ENCODE measurements around the gene MED10.

DNA sequence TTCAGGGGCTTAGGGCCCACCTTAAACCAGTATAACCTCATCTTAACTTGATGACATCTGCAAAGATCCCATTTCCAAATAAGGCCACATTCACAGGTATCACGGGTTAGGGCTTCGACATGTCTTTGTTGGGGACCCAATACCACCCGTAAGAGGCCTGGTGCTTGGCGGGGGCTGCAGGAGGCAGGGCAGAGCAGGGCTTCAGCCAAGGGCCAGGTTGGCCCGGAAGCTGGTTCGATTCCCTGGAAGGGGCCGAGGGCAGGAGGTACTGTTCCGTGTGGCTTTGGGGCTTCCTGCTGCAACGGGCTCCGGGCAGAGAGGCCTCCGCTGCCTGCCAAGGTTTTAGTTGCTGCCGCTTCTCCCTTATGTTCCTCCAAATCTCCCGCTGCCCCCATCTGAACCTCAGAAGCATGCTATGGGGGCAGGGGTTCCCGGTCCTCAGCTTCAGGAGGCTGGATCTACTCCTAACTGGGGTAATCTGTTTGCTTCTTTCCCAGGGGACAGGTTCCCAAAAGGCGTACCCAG is 29.8 kb downstream of the MED10 start:
- TF ChIP-seq, protein P1, sequence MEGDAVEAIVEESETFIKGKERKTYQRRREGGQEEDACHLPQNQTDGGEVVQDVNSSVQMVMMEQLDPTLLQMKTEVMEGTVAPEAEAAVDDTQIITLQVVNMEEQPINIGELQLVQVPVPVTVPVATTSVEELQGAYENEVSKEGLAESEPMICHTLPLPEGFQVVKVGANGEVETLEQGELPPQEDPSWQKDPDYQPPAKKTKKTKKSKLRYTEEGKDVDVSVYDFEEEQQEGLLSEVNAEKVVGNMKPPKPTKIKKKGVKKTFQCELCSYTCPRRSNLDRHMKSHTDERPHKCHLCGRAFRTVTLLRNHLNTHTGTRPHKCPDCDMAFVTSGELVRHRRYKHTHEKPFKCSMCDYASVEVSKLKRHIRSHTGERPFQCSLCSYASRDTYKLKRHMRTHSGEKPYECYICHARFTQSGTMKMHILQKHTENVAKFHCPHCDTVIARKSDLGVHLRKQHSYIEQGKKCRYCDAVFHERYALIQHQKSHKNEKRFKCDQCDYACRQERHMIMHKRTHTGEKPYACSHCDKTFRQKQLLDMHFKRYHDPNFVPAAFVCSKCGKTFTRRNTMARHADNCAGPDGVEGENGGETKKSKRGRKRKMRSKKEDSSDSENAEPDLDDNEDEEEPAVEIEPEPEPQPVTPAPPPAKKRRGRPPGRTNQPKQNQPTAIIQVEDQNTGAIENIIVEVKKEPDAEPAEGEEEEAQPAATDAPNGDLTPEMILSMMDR (IDR thresholded peaks at IDR 0.05) = no peak
- no peak for TF ChIP-seq POLR2A (IDR thresholded peaks at IDR 0.05)
- no peak for TF ChIP-seq POLR2AphosphoS5 (IDR thresholded peaks at IDR 0.05)
